GM23248 (cell line): ENCODE measurements around the gene EAF2. TPM values are rescaled to one million over a fixed set of nuclear protein-coding genes. Genes with fewer than 3 reads are reported as not detected.
"Not testable (repeated sequence)": the region's sequence is repeated elsewhere in the genome, so short reads cannot be mapped to it uniquely, and the experiment has no call there.

Experiments used
- DNase-seq: peaks from one replicate; pipeline ENCODE4 v3.0.0-alpha.2; 2015
- H2AFZ ChIP-seq: fragments of 200-600 bp; sonication (generic); 2 replicates; pipeline ENCODE4 v1.6.1; 2016; ENCODE audit warnings: antibody characterized with exemption
- H3F3A ChIP-seq: fragments of 200-600 bp; sonication (generic); 2 replicates; pipeline ENCODE4 v1.6.1; 2016; ENCODE audit warnings: mild to moderate bottlenecking, antibody characterized with exemption, mixed run types; ENCODE audit not compliant: insufficient read depth
- H3K27ac ChIP-seq: fragments of 200-600 bp; sonication (generic); 2 replicates; pipeline ENCODE4 v1.5.1; 2016; ENCODE audit warnings: mild to moderate bottlenecking
- H3K27me3 ChIP-seq: fragments of 200-600 bp; sonication (generic); replicated peaks from 2 replicates; pipeline ENCODE4 v1.6.1; 2016; ENCODE audit warnings: mild to moderate bottlenecking; ENCODE audit not compliant: insufficient read depth
- H3K36me3 ChIP-seq: fragments of 200-600 bp; sonication (generic); 2 replicates; pipeline ENCODE4 v1.6.1; 2016; ENCODE audit warnings: low read depth, mild to moderate bottlenecking
- H3K4me1 ChIP-seq: fragments of 200-600 bp; sonication (generic); 2 replicates; pipeline ENCODE4 v1.6.1; 2016; ENCODE audit warnings: mild to moderate bottlenecking; ENCODE audit not compliant: insufficient read depth
- H3K4me2 ChIP-seq: fragments of 200-600 bp; sonication (generic); one replicate; pipeline ENCODE4 v1.6.1; 2016; ENCODE audit warnings: mild to moderate bottlenecking; ENCODE audit not compliant: unreplicated experiment
- H3K4me3 ChIP-seq: fragments of 200-600 bp; sonication (generic); 2 replicates; pipeline ENCODE4 v1.5.1; 2016; ENCODE audit warnings: mild to moderate bottlenecking
- H3K79me2 ChIP-seq: fragments of 200-600 bp; sonication (generic); 2 replicates; pipeline ENCODE4 v1.6.1; 2016; ENCODE audit warnings: mild to moderate bottlenecking; ENCODE audit not compliant: insufficient read depth
- H3K9ac ChIP-seq: fragments of 200-600 bp; sonication (generic); 2 replicates; pipeline ENCODE4 v1.6.1; 2016; ENCODE audit warnings: mild to moderate bottlenecking
- H3K9me2 ChIP-seq: fragments of 200-600 bp; sonication (generic); 2 replicates; pipeline ENCODE4 v1.6.1; 2016; ENCODE audit warnings: mixed run types, mild to moderate bottlenecking, moderate library complexity; ENCODE audit not compliant: insufficient read depth
- H3K9me3 ChIP-seq: fragments of 200-600 bp; sonication (generic); one replicate; pipeline ENCODE4 v1.6.1; 2017; ENCODE audit warnings: low read depth
- H4K20me1 ChIP-seq: fragments of 200-600 bp; sonication (generic); 2 replicates; pipeline ENCODE4 v1.6.0; 2016; ENCODE audit not compliant: insufficient read depth
- EZH2 ChIP-seq: fragments of 200-600 bp; sonication (generic); IDR thresholded peaks from 2 replicates; pipeline ENCODE4 v1.6.1; 2018; ENCODE audit warnings: antibody characterized with exemption, mild to moderate bottlenecking; ENCODE audit not compliant: insufficient read depth, poor library complexity, severe bottlenecking
- EZH2phosphoT487 ChIP-seq: fragments of 200-600 bp; sonication (generic); IDR thresholded peaks from 2 replicates; pipeline ENCODE4 v1.6.1; 2018; ENCODE audit warnings: antibody characterized with exemption, moderate library complexity, mild to moderate bottlenecking, low read depth; ENCODE audit not compliant: insufficient read depth
- WGBS, 2 experiments: methylation state at CpG; one replicate each; pipeline ENCODE4 v1.1.6; 2015 to 2017; ENCODE audit warnings: low lambda C conversion rate in 2 of 2, low coverage in 1 of 2; ENCODE audit errors: missing lambda C conversion rate in 2 of 2; 5-methylcytosine and 5-hydroxymethylcytosine counted together
- in situ Hi-C: fragments of 300-500 bp; cut with MboI; formaldehyde crosslinking; loops from 2 replicates; pipeline ENCODE4 v1.15.0; 2020
- polyA plus RNA-seq: library from polyadenylated mRNA; unstranded; fragments of >200 nt; fragmentation: Nextera tagmentation; extraction: Ambion mirVana; gene quantifications from 2 replicates; pipeline ENCODE4 v1.2.1, GENCODE V29; 2016
- total RNA-seq: library from RNA; depleted of rRNA; stranded (reverse); fragments of >200 nt; shearing (Covaris generic); gene quantifications from 2 replicates; pipeline ENCODE4 v1.2.3, GENCODE V29; 2014

Gene EAF2
- total and polyA plus RNA-seq, 2 experiments from 2014 or later: 0.65 to 1.1 TPM

- in situ Hi-C loops: no loop called here
- 89 to 94% methylated on average over 21 to 23 of the region's 23 CpGs for WGBS, 2 experiments
Measured at GRCh38 chr3:121839962-121840361, 5.0 kb downstream of the EAF2 start.

GRCh38 chr3:121844892-121845291 lies 9.9 kb downstream of the EAF2 start:
- no peaks in the 10 kb centered on the region for H3K36me3 ChIP-seq
- H3K27me3 ChIP-seq: no peaks in the 10 kb centered on the region
- H3K4me3 ChIP-seq: no peak overlapping the region
- WGBS, 2 experiments: 93 to 96% methylated on average over 7 of the region's 7 CpGs
- no peaks in the 10 kb centered on the region for H3F3A ChIP-seq
- no peaks in the 10 kb centered on the region for H3K79me2 ChIP-seq
- no peak overlapping the region for H3K9ac ChIP-seq
- H3K9me3 ChIP-seq: no peaks in the 10 kb centered on the region
- H3K4me2 ChIP-seq: no peak overlapping the region
- H2AFZ ChIP-seq: no peak overlapping the region
- H3K9me2 ChIP-seq: no peaks in the 10 kb centered on the region
- no peak for TF ChIP-seq EZH2
- no peak for TF ChIP-seq EZH2phosphoT487
- DNase-seq: no peak
- no peaks in the 10 kb centered on the region for H4K20me1 ChIP-seq
- H3K4me1 ChIP-seq: no peaks in the 10 kb centered on the region
- no peak overlapping the region for H3K27ac ChIP-seq
- in situ Hi-C loops: no loop called here

More at GRCh38 chr3:121839962-121840361, 5.0 kb downstream of the EAF2 start:
- TF ChIP-seq EZH2phosphoT487: no peak
- no peak for TF ChIP-seq EZH2
- no peak overlapping the region for H3K27ac ChIP-seq
- no peak for DNase-seq
- no peaks in the 10 kb centered on the region for H3F3A ChIP-seq
- no peaks in the 10 kb centered on the region for H3K9me3 ChIP-seq
- no peaks in the 10 kb centered on the region for H3K4me1 ChIP-seq
- H3K4me3 ChIP-seq: no peak overlapping the region
- H3K9ac ChIP-seq: no peak overlapping the region
- no peaks in the 10 kb centered on the region for H3K79me2 ChIP-seq
- H3K4me2 ChIP-seq: no peak overlapping the region
- H2AFZ ChIP-seq: no peak overlapping the region
- no peaks in the 10 kb centered on the region for H3K36me3 ChIP-seq
- no peaks in the 10 kb centered on the region for H4K20me1 ChIP-seq
- H3K27me3 ChIP-seq: no peaks in the 10 kb centered on the region
- no peaks in the 10 kb centered on the region for H3K9me2 ChIP-seq

- no peaks in the 10 kb centered on the region for H3K27me3 ChIP-seq
- H3K9me2 ChIP-seq: no peaks in the 10 kb centered on the region
- no peaks in the 10 kb centered on the region for H3K79me2 ChIP-seq
- H3K9me3 ChIP-seq: no peaks in the 10 kb centered on the region
- no peak overlapping the region for H3K4me3 ChIP-seq
- TF ChIP-seq EZH2phosphoT487 (no peak), EZH2 (no peak)
- no peak overlapping the region for H3K4me2 ChIP-seq
- H3F3A ChIP-seq: no peaks in the 10 kb centered on the region
- H3K9ac ChIP-seq: no peak overlapping the region
- H3K27ac ChIP-seq: no peak overlapping the region
- WGBS, 2 experiments: 83 to 87% methylated on average over 2 of the region's 2 CpGs
- no peak overlapping the region for H2AFZ ChIP-seq
- in situ Hi-C loops: no loop called here
- no peaks in the 10 kb centered on the region for H3K4me1 ChIP-seq
- no peaks in the 10 kb centered on the region for H4K20me1 ChIP-seq
- no peak for DNase-seq
- H3K36me3 ChIP-seq: no peaks in the 10 kb centered on the region
Measured at GRCh38 chr3:121852256-121852655, 17.2 kb downstream of the EAF2 start.

GRCh38 chr3:121855555-121855954 lies 20.5 kb downstream of the EAF2 start:
- no peaks in the 10 kb centered on the region for H4K20me1 ChIP-seq
- 56 to 65% methylated on average over 5 of the region's 5 CpGs for WGBS, 2 experiments
- H3K4me3 ChIP-seq: no peak overlapping the region
- H2AFZ ChIP-seq: no peak overlapping the region
- H3K4me1 ChIP-seq: no peaks in the 10 kb centered on the region
- no peak overlapping the region for H3K4me2 ChIP-seq
- H3K36me3 ChIP-seq: no peaks in the 10 kb centered on the region
- H3K9me2 ChIP-seq: no peaks in the 10 kb centered on the region
- no peaks in the 10 kb centered on the region for H3K27me3 ChIP-seq
- no peak overlapping the region for H3K9ac ChIP-seq
- TF ChIP-seq EZH2 (no peak), EZH2phosphoT487 (no peak)
- H3K27ac ChIP-seq: no peak overlapping the region
- no peaks in the 10 kb centered on the region for H3K79me2 ChIP-seq
- in situ Hi-C loops: no loop called here
- no peak for DNase-seq
- no peaks in the 10 kb centered on the region for H3F3A ChIP-seq
- H3K9me3 ChIP-seq: no peaks in the 10 kb centered on the region

GRCh38 chr3:121857778-121858177 lies 22.8 kb downstream of the EAF2 start:
- H3K9ac ChIP-seq, DNase-seq, H3K27ac ChIP-seq, H4K20me1 ChIP-seq, H3F3A ChIP-seq, H3K79me2 ChIP-seq, H3K9me3 ChIP-seq, H3K9me2 ChIP-seq, H3K4me2 ChIP-seq, H3K36me3 ChIP-seq, in situ Hi-C loops, H3K4me3 ChIP-seq, H3K4me1 ChIP-seq, H2AFZ ChIP-seq, H3K27me3 ChIP-seq: not testable (repeated sequence)
- 74 to 75% methylated on average over 5 of the region's 5 CpGs for WGBS, 2 experiments

GRCh38 chr3:121863247-121863646 lies 28.2 kb downstream of the EAF2 start:
- H4K20me1 ChIP-seq, H3F3A ChIP-seq, in situ Hi-C loops, H3K36me3 ChIP-seq, H3K4me1 ChIP-seq, DNase-seq, H3K27ac ChIP-seq, H3K4me2 ChIP-seq, H3K9me3 ChIP-seq, H3K9me2 ChIP-seq, H3K9ac ChIP-seq, H3K27me3 ChIP-seq, H3K79me2 ChIP-seq, H2AFZ ChIP-seq, H3K4me3 ChIP-seq: not testable (repeated sequence)
- WGBS, 2 experiments: 68 to 72% methylated on average over 8 to 9 of the region's 9 CpGs
